Measurements from ENCODE around the gene HDX.
A peak's percentile ranks its signal among the peaks of the same experiment; 100 is the strongest.
"Not testable (repeated sequence)": the region's sequence is repeated elsewhere in the genome, so short reads cannot be mapped to it uniquely, and the experiment has no call there.

The HDX gene

GRCh38 chrX:84501798-84502628 lies at the start of gene HDX:
Gene HDX (minus strand): TSS chrX:84502453. CDS start chrX:84475397, 27,056 bp downstream.
- DNase-seq = peak; percentile 90 to 94 (median 93)

GRCh38 chrX:84541315-84541714 lies 39.1 kb upstream of the HDX start:
- not testable (repeated sequence) for DNase-seq

GRCh38 chrX:84537627-84538026 lies 35.4 kb upstream of the HDX start:
- not testable (repeated sequence) for DNase-seq

- DNase-seq = peak; percentile 17 to 69 (median 64)
Observed at GRCh38 chrX:84488426-84488825, 13.8 kb downstream of the HDX start.

- DNase-seq = peak; percentile 37 to 57 (median 53)
Observed at GRCh38 chrX:84487365-84488353, 14.6 kb downstream of the HDX start.

GRCh38 chrX:84479086-84479485 lies 23.2 kb downstream of the HDX start:
- DNase-seq = peak; percentile 45 to 67 (median 64)

GRCh38 chrX:84477114-84477513 lies 25.1 kb downstream of the HDX start:
- DNase-seq = no peak

- DNase-seq = no peak
Observed at GRCh38 chrX:84475596-84475995, 26.7 kb downstream of the HDX start.

- no peak for DNase-seq
Observed at GRCh38 chrX:84475101-84475500, 27.2 kb downstream of the HDX start.

GRCh38 chrX:84469226-84469625 lies 33.0 kb downstream of the HDX start:
- DNase-seq = peak in 2 of 3 donors; percentile 6 to 19

GRCh38 chrX:84467898-84468297 lies 34.4 kb downstream of the HDX start:
- DNase-seq = no peak

- no peak for DNase-seq
Observed at GRCh38 chrX:84453351-84454246, 48.7 kb downstream of the HDX start.

- no peak for DNase-seq
Observed at GRCh38 chrX:84441143-84441542, 61.1 kb downstream of the HDX start.

- peak; percentile 28 to 49 (median 42) for DNase-seq
Observed at GRCh38 chrX:84415140-84415539, 87.1 kb downstream of the HDX start.

GRCh38 chrX:84363663-84364062 lies 138.6 kb downstream of the HDX start:
- DNase-seq = no peak

- DNase-seq = no peak
Observed at GRCh38 chrX:84363051-84363450, 139.2 kb downstream of the HDX start.

GRCh38 chrX:84362184-84362838 lies 139.9 kb downstream of the HDX start:
- no peak for DNase-seq

GRCh38 chrX:84358271-84358670 lies 144.0 kb downstream of the HDX start:
- DNase-seq = peak; percentile 43 to 73 (median 72)

- no peak for DNase-seq
Observed at GRCh38 chrX:84357296-84357695, 145.0 kb downstream of the HDX start.

GRCh38 chrX:84340968-84341367 lies 161.3 kb downstream of the HDX start:
- DNase-seq = peak; percentile 66 to 88 (median 84)

GRCh38 chrX:84339507-84340364 lies 162.5 kb downstream of the HDX start:
- DNase-seq = peak; percentile 42 to 68 (median 45)
